22Rv1 (cell line): ENCODE data around the gene MTCH2.

Experiments
- H3K27ac ChIP-seq: fragments of 450-650 bp; 2 replicates; pipeline ENCODE4 v1.5.1; 2017
- ZFX ChIP-seq: fragments of 450-650 bp; IDR thresholded peaks from 2 replicates; pipeline ENCODE4 v1.6.1; 2017; ENCODE audit warnings: antibody characterized with exemption, borderline replicate concordance
- TF ChIP-seq, protein P1 (sequence below): fragments of 450-650 bp; IDR thresholded peaks from 2 replicates; pipeline ENCODE4 v1.5.1; 2017; ENCODE audit warnings: mild to moderate bottlenecking

MTCH2 gene

DNA sequence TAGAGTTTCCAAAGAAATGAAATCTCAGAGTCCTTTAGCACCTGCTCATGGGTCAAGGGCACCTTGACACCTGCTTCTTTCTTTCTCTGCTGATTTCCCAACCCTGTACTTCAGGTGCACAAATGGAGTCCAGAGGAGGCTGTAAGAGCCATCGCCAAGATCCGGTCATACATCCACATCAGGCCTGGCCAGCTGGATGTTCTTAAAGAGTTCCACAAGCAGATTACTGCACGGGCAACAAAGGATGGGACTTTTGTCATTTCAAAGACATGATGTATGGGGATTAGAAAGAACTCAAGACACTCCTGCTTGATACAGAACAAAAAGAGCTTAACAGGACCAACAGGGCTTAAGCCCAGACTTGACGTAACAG lies 71.0 kb downstream of the MTCH2 start:
- TF ChIP-seq ZFX: no peak
- TF ChIP-seq, protein P1, sequence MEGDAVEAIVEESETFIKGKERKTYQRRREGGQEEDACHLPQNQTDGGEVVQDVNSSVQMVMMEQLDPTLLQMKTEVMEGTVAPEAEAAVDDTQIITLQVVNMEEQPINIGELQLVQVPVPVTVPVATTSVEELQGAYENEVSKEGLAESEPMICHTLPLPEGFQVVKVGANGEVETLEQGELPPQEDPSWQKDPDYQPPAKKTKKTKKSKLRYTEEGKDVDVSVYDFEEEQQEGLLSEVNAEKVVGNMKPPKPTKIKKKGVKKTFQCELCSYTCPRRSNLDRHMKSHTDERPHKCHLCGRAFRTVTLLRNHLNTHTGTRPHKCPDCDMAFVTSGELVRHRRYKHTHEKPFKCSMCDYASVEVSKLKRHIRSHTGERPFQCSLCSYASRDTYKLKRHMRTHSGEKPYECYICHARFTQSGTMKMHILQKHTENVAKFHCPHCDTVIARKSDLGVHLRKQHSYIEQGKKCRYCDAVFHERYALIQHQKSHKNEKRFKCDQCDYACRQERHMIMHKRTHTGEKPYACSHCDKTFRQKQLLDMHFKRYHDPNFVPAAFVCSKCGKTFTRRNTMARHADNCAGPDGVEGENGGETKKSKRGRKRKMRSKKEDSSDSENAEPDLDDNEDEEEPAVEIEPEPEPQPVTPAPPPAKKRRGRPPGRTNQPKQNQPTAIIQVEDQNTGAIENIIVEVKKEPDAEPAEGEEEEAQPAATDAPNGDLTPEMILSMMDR: no peak
- no peak overlapping the region for H3K27ac ChIP-seq

DNA sequence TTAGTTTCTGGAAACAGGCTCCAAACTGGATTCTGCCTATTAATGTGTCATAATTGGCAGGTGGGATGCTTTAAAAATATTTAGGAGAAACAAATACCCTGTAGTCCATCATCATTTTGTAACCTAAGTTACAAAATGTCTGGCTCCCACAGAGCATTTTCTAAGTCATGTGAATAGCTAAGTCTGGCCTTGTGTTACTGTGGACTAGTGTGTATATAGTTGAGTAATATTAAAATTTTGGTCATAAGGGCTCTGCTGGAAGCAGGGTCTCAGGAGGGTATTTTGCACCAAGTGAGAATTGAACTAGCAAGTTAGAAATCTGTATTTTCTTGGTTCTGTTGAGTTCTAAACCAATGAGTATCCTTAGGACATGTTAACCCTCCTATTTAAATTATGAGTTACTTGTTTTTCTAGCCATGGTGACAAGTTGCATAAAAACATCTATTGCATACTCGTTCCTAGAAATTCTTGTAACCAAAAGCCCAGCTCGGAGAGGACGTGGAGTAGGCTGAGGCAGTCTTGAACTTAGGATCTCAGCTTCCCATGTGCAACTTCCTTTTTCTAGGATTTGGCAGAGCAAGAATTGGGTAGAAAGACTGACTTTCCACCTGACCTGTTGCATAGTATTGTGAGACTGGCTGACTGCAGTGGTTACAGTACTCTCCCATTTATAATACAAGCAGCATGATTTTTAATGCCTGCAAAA lies 71.6 kb downstream of the MTCH2 start:
- TF ChIP-seq ZFX: no peak
- TF ChIP-seq, protein P1: no peak
- H3K27ac ChIP-seq: no peak overlapping the region

DNA sequence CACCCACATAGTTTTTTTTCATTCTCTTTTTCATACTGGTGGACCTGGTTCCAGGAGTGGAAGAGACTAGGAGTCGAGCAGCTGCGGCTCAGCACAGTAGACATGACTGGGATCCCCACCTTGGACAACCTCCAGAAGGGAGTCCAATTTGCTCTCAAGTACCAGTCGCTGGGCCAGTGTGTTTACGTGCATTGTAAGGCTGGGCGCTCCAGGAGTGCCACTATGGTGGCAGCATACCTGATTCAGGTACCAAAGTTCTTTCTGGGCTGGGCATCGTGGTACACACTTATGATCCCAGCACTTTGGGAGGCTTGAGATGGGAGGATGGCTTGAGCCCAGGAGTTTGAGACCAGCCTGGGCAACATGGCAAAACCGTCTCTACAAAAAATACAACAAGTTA lies 72.7 kb downstream of the MTCH2 start:
- no peak for TF ChIP-seq ZFX
- TF ChIP-seq, protein P1: no peak
- no peak overlapping the region for H3K27ac ChIP-seq
